SH-SY5Y (cell line): ENCODE measurements around the gene IDI1.

ENCODE experiments used
- GATA2 ChIP-seq: IDR thresholded peaks from 2 replicates; pipeline ENCODE4 v1.6.1; 2011; ENCODE audit warnings: mild to moderate bottlenecking, low read depth, low read length
- GATA3 ChIP-seq: IDR thresholded peaks from 2 replicates; pipeline ENCODE4 v1.6.1; 2011; ENCODE audit warnings: low read depth, mild to moderate bottlenecking, low read length, moderate library complexity

GRCh38 chr10:1085258-1085657 lies 36.3 kb upstream of the IDI1 start:
- TF ChIP-seq GATA2 (no peak), GATA3 (no peak)
